HG03066 (cell line): ENCODE results near the gene NLRC5.

Experiments
- ATAC-seq: cut with Tn5 transposase; IDR thresholded peaks from one replicate; pipeline ENCODE4 v1.9.1; 2021; ENCODE audit warnings: low read depth; ENCODE audit not compliant: unreplicated experiment

The NLRC5 gene

GRCh38 chr16:57115168-57115513 is 125.8 kb downstream of the NLRC5 start:
- no peak for ATAC-seq

GRCh38 chr16:57115514-57116182 is 126.3 kb downstream of the NLRC5 start:
- ATAC-seq, result no peak

GRCh38 chr16:57118461-57119084 is 129.2 kb downstream of the NLRC5 start:
- ATAC-seq, result no peak

- ATAC-seq, result no peak
These were observed 134.0 kb downstream of the NLRC5 start for GRCh38 chr16:57123216-57123973.

- ATAC-seq, result no peak
These were observed 134.8 kb downstream of the NLRC5 start for GRCh38 chr16:57123974-57124674.

- ATAC-seq, result no peak
These were observed 136.0 kb downstream of the NLRC5 start for GRCh38 chr16:57125376-57125775.

- ATAC-seq, result no peak
These were observed 136.6 kb downstream of the NLRC5 start for GRCh38 chr16:57125969-57126368.

GRCh38 chr16:57126411-57126810 is 137.1 kb downstream of the NLRC5 start:
- no peak for ATAC-seq

GRCh38 chr16:57127037-57127763 is 137.8 kb downstream of the NLRC5 start:
- ATAC-seq, result no peak

GRCh38 chr16:57127836-57128235 is 138.5 kb downstream of the NLRC5 start:
- no peak for ATAC-seq

- ATAC-seq, result no peak
These were observed 139.5 kb downstream of the NLRC5 start for GRCh38 chr16:57128771-57129389.

GRCh38 chr16:57130950-57131321 is 141.6 kb downstream of the NLRC5 start:
- ATAC-seq, result no peak

- no peak for ATAC-seq
These were observed 142.1 kb downstream of the NLRC5 start for GRCh38 chr16:57131351-57131970.

- ATAC-seq, result no peak
These were observed 143.1 kb downstream of the NLRC5 start for GRCh38 chr16:57132470-57132869.

GRCh38 chr16:57133031-57133430 is 143.7 kb downstream of the NLRC5 start:
- no peak for ATAC-seq
